ENCODE data around the gene TBC1D22A. TPM values are rescaled to one million over a fixed set of nuclear protein-coding genes. Genes with fewer than 3 reads are reported as not detected.
A peak's percentile ranks its signal among the peaks of the same experiment; 100 is the strongest.

Gene TBC1D22A
- total RNA-seq, 1 donor from 2014 or later: 23.2 TPM

DNA sequence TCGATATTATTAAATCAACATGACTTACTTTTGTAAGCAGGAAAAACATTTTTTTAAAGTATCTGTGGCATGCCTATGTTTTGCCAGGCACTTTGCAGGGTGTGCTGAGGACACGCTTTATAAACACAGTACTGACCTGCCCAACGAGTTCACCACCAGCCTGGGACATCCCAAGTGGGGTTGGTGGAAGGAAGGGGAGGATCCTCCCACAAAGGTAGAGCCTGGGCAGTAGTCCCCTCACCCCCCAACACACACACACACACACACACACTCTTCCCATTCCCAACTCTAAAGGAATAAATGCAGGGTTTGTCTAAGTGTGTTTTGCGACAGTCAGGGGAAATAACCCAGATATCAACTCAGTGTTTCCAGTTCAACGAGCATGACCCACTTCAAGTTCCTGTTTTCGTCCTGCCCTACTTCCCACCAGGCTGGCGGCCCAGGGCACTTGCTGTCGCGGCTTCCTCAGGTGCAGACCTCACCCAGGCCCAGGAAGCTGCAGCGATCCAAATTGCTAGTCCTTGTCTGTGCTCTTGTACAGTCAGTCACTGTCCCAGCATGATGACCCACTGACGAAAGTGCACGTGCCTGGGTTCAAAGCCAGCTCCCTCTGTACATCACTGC, 27.5 kb upstream of the TBC1D22A start:
- TF ChIP-seq CTCF (IDR thresholded peaks at IDR 0.05; ENCODE audit: unreplicated experiment): no peak
- no peak for DNase-seq (ENCODE audit: low spot score, unreplicated experiment)
- Mint-ChIP-seq H3K9me3 (ENCODE audit: low read depth) (no peaks in the 10 kb centered on the region), H3K27ac (peak overlapping the region; percentile 52), H3K4me3 (ENCODE audit: low read depth) (peak overlapping the region; percentile 14), H3K27me3 (no peaks in the 10 kb centered on the region), H3K4me1 (ENCODE audit: low read depth) (peaks cover 28% of the 10 kb centered on the region), H3K36me3 (ENCODE audit: insufficient read depth) (peaks cover 5% of the 10 kb centered on the region)

DNA sequence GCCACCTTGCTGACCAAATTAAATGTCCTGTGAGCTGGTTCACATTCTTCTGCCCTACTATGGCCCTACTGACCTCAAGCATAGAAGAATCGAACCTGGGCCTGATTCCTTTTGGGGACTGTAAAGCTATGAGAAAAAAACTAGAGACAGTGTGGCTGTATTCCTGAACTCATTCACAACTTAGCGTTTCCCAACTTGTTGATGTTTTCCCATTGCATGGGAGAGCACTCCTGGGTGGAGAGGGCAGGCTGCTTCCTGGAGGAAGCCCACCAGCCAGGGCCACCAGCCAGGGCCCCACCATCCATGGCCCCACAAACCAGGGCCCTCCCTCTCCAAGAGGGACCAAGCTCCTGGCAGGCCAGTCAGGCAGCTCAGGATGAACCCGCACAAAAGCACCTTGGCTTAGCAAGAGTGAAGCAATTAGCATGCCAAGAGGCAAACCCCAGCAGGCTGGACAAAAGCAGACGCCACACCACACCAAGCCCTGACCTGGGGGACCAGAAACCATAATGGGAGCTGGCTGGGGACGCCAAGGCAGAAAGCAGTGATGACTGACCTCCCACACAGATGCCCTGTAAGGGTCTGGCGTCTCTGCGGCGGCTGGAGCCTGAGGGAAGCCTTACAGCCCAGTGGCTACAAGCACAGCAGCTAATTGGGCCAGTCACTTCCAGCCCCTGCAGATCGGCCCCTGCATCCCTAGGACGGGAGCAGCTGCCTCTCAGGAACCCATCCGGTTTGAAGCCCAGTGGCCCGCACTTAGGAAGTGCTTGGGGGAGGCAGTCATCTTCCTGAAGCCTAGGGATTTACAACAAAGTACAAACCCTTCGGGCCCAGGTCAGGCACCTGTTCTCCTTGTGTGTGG, 26.5 kb upstream of the TBC1D22A start:
- peaks cover 5% of the 10 kb centered on the region for H3K36me3 Mint-ChIP-seq (ENCODE audit: insufficient read depth)
- peaks cover 30% of the 10 kb centered on the region for H3K4me1 Mint-ChIP-seq (ENCODE audit: low read depth)
- no peak for DNase-seq (ENCODE audit: low spot score, unreplicated experiment)
- no peak for TF ChIP-seq CTCF (IDR thresholded peaks at IDR 0.05; ENCODE audit: unreplicated experiment)
- H3K9me3 Mint-ChIP-seq (ENCODE audit: low read depth): no peaks in the 10 kb centered on the region
- H3K27me3 Mint-ChIP-seq: no peaks in the 10 kb centered on the region
- H3K4me3 Mint-ChIP-seq (ENCODE audit: low read depth): peak overlapping the region; percentile 85
- no peak overlapping the region for H3K27ac Mint-ChIP-seq

- Mint-ChIP-seq H3K27me3 (no peaks in the 10 kb centered on the region), H3K4me3 (ENCODE audit: low read depth) (peak overlapping the region; percentile 85), H3K9me3 (ENCODE audit: low read depth) (no peaks in the 10 kb centered on the region), H3K4me1 (ENCODE audit: low read depth) (peaks cover 27% of the 10 kb centered on the region), H3K27ac (no peak overlapping the region), H3K36me3 (ENCODE audit: insufficient read depth) (peaks cover 2% of the 10 kb centered on the region)
- TF ChIP-seq CTCF (IDR thresholded peaks at IDR 0.05; ENCODE audit: unreplicated experiment): no peak
- no peak for DNase-seq (ENCODE audit: low spot score, unreplicated experiment)
Observed at GRCh38 chr22:46736705-46737104, 25.7 kb upstream of the TBC1D22A start.

DNA sequence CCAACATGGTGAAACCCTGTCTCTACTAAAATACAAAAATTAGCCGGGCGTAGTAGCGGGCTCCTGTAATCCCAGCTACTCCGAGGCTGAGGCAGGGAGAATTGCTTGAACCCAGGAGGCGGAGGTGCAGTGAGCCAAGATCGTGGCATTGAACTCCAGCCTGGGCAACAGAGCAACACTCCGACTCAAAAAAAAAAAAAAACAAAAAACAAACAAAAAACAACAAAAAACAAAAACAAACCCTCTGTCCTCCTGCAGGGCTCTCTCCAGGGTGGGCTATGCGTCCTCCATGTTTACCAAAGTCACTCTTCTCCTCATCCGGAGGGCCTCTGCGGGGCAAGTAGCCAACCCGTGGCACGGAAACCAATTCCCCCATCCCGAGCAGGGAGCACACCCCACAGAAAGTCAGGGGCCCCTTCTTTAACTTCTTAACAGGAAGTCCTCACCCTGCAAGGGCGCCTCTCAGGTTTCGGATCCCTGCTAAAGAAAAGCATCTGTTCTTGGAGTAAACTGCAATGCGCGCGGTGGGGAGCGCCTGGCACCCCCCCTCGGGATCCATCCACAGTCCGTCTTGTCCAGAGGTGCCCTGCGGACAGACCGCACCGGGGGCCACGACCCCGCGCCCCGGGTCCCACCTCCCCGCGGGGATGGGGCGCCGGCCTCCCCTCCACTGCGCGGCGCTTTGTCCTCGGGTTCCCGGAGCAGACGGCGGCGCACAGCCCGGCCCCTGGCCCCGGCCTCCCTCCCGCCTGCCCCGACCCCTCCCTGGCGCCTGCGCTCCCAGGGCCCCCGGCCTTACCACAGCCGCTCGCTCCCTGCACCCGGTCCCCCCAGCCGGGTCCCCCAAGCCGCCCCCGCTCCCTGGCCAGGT, 25.1 kb upstream of the TBC1D22A start:
- no peaks in the 10 kb centered on the region for H3K27me3 Mint-ChIP-seq
- no peaks in the 10 kb centered on the region for H3K36me3 Mint-ChIP-seq (ENCODE audit: insufficient read depth)
- H3K4me1 Mint-ChIP-seq (ENCODE audit: low read depth): peaks cover 25% of the 10 kb centered on the region
- peak; percentile 29 for DNase-seq (ENCODE audit: low spot score, unreplicated experiment)
- no peak for TF ChIP-seq CTCF (IDR thresholded peaks at IDR 0.05; ENCODE audit: unreplicated experiment)
- peak overlapping the region; percentile 91 for H3K27ac Mint-ChIP-seq
- peak overlapping the region; percentile 85 for H3K4me3 Mint-ChIP-seq (ENCODE audit: low read depth)
- no peaks in the 10 kb centered on the region for H3K9me3 Mint-ChIP-seq (ENCODE audit: low read depth)

All from progenitor cell of endocrine pancreas (in vitro differentiated cells).